HG03097 (cell line): ENCODE results near the gene FBXO44.

Experiments used
- ATAC-seq: cut with Tn5 transposase; IDR thresholded peaks from one replicate; pipeline ENCODE4 v1.9.1; 2021; ENCODE audit not compliant: unreplicated experiment, low FRiP score

The FBXO44 gene

DNA sequence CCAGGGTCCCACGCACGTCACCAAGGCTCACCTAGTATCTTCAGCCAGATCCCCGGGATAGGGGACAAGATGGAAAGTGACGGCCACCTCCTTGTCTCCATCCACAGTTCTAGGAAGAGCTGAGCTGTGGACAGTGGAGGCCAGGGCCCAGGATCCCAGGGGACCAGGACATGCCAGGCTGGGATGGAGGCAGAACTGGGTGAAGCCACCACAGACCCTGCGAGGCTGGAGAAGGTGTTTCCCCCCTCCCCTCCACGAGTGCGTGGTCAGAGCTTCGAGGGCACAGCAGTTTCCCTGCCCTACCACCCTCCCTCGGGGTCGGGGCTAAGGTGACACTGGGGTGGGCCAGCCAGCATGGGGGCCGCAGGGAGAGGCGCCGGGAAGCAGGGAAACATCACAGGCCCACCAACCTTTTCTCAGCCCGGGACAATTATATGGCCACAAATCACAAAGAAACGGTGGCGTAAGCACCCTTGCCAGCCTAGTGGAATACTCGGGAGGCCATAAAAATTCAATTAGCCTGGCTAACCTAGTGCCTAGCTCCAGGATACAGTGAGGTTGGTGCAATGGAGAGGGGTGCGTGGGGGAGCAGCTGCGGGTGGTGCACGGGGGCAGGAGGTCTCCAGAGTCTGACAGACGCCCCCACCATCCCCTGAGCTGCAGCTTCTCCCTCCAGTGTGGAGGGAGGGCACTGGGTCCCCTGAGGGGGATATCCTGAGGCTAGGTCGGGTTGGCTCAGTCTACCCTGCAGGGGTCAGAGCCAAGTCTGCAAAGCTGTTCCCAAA is 50.2 kb downstream of the FBXO44 start:
- ATAC-seq, result no peak

DNA sequence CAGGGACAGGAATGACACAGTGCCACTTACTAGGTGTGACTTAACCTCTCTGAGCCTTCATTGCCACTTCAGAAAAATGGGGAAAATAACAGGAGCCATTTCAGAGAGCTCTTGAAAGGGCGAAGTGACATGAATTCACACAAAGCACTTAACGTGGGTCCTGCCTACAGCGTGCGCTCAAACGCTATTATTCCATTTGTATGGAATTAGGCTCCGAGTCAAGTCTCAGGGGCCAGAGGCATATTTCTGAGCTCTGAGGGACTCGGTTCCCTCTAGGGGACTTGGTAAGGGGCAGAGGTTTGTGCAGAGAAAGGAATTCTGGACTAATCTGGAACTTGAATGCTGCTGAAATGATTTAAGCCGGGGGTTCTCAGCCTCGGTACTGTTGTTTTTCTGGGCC is 50.9 kb downstream of the FBXO44 start:
- no peak for ATAC-seq

DNA sequence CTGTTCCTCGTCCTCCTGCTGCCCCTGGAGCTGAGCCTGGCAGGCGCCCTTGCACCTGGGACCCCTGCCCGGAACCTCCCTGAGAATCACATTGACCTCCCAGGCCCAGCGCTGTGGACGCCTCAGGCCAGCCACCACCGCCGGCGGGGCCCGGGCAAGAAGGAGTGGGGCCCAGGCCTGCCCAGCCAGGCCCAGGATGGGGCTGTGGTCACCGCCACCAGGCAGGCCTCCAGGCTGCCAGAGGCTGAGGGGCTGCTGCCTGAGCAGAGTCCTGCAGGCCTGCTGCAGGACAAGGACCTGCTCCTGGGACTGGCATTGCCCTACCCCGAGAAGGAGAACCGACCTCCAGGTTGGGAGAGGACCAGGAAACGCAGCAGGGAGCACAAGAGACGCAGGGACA is 51.6 kb downstream of the FBXO44 start:
- ATAC-seq, result no peak

DNA sequence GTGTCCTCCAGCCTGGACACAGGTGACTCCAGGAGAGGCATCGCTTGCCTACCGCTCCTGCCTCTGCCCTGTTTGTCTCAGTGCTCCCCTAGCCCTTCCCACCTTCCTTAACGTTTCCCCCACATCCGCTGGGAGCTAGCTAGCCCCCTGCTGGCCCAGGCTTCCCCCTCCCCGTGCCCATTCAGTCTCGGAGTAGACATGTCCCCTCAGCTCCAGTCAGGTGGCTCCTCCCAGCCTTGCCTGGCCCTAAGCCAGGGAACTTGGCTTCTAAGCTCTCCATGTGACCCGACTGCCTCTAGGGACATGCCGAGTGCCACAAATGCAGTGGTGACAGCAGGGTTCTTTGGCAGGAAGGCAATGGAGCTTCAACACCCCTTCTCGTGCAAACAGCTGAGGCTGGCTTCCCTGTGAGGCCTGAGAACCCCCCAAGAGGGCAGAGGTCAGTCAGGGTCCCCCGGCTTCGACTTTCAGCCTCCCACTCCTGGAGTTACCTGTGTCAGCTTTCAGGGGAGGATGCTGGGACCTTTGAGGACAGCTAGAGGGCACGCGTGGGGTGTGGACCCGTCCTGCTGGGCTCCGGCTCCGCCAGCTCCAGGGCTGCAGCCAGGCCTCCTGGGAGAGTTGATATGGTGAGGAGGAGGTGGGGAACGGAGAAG is 53.1 kb downstream of the FBXO44 start:
- ATAC-seq, result no peak

DNA sequence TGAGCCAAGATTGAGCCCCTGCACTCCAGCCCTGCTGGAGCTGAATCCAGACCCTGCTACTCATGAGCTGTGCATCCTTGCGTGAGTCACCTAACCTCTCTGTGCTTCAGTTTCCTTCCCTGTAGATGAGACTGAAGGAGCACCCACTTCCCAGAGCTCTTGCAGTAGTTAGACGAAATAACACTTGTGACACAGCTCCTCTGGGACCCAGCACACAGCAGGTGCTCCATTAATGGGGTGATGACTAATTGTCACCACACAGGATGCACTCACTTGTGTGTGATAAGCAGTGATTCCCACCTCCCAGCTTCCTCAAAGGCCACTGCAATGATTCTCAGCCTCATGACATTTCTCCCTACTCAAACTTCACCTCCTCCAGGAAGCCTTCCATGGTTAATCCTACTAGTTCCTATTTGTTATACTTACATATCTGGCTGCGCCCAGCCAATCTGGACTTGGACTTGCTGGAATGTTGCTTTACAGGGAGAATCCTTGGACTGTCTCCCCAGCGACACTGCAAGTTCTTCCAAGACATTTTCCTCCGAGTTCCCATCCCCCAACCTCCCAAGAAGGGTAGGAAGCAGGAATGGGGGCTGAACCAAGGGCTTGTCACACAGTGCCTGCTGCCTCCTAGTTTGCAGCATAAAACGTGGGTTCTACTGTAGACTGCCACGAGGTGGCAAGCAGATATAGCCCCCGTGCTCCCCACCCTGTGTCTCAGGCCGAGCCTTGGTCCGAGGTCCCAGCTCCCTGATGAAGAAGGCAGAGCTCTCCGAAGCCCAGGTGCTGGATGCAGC is 54.1 kb downstream of the FBXO44 start:
- ATAC-seq, result no peak

DNA sequence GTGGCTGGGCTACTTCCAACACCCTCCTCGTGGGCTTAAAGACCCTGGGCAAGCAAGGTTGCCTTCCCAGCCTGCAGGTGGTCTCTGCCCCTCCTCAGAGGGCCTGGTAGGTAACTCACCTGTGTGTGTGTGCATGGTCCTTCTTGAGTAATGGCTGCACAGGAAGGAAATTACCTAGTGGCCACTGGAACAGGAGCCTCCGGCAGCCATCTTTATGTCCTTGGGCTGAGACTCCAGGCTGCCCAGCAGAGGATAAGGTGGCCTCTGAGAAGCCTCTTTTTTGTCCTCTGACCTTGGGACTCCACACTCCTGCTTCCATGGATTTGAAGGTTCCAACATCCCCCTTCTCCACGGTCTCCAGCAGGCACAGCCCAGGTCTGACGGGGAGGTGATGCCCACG is 56.8 kb downstream of the FBXO44 start:
- no peak for ATAC-seq

DNA sequence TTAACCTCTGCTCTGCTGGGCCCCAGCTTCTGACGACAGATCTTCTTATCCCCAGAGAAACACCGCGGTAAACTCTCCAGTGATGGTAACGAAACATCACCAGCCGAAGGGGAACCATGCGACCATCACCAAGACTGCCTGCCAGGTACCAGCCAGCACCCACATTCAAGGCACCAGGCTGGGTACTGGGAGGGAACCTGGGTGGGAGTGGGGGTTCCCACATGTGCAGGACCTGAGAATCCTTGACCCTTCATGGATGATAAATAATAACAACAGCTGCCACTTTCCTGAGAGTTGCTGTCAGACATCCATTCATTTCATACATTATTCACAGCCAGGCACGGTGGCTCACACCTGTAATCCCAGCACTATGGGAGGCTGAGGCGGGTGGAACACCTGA is 57.6 kb downstream of the FBXO44 start:
- ATAC-seq, result no peak
